ENCODE data around the gene APBB2. TPM values are rescaled to one million over a fixed set of nuclear protein-coding genes. Genes with fewer than 3 reads are reported as not detected.

The APBB2 gene
- total and polyA plus RNA-seq, 2 of the 4 experiments (the other 2 are of a cell fraction), result 47.9 to 75.5 TPM

GRCh38 chr4:40812856-40813255, 401.5 kb downstream of the APBB2 start:
- H3K18ac ChIP-seq (ENCODE audit: low read depth, low read length), result no peak overlapping the region
- H3K9me1 ChIP-seq (ENCODE audit: insufficient read depth, low read length), result 0 out of 2 replicates have a peak, but pooled peaks cover 3% of the 10 kb centered on the region
- no peak overlapping the region for H2BK20ac ChIP-seq (ENCODE audit: low read depth, low read length)
- no TSS peak for BruUV-seq (replicated peaks)
- H4K91ac ChIP-seq (ENCODE audit: insufficient read depth, low read depth, low read length), result no peak overlapping the region
- H3K56ac ChIP-seq (ENCODE audit: extremely low read depth, insufficient read depth, low read length), result no peak overlapping the region
- H3K27me3 ChIP-seq (ENCODE audit: control insufficient read depth, insufficient read depth, low read length), result no peaks in the 10 kb centered on the region
- H3K23ac ChIP-seq (ENCODE audit: low read depth, low read length), result no peak overlapping the region
- no peak overlapping the region for H3K27ac ChIP-seq (ENCODE audit: insufficient read depth, low read length)
- no peak overlapping the region for H2BK120ac ChIP-seq (ENCODE audit: low read depth, low read length)
- H3K9ac ChIP-seq (ENCODE audit: low read depth, low read length), result no peak overlapping the region
- no peak overlapping the region for H2AFZ ChIP-seq (replicated peaks; ENCODE audit: low read length, poor library complexity)
- no peak overlapping the region for H4K8ac ChIP-seq (ENCODE audit: low read depth in 2 of 2, low read length in 2 of 2)
- dilution Hi-C loops (cut with HindIII; ENCODE audit: low sequenced_read_pairs, unreplicated experiment) (no loop called here), intact Hi-C loops (cut with micrococcal nuclease) (no loop called here), in situ Hi-C loops (cut with MboI; ENCODE audit: low sequenced_read_pairs) (loop anchor here (25.0 kb wide), 1 partner anchor 101 kb away; no protein-coding TSS in a partner anchor)
- CTCF ChIA-PET, result interaction anchor here (1.2 to 1.5 kb wide), 2 partner anchors 27 to 28 kb away, joined by 3 read pairs; no protein-coding TSS in a partner anchor
- H2AK5ac ChIP-seq (ENCODE audit: low read depth, low read length), result no peak overlapping the region
- no peak overlapping the region for H3K4me2 ChIP-seq (ENCODE audit: low read depth, low read length)
- no peak for TF ChIP-seq RFX5 (IDR thresholded peaks at IDR 0.05; ENCODE audit: low read depth, low read length)
- no peak for TF ChIP-seq ELK1 (IDR thresholded peaks at IDR 0.05; ENCODE audit: borderline replicate concordance, low read depth, low read length)
- TF ChIP-seq FOS (IDR thresholded peaks at IDR 0.05; ENCODE audit: low read depth, low read length), result no peak
- TF ChIP-seq CHD1 (IDR thresholded peaks at IDR 0.05; ENCODE audit: low read depth, low read length), result no peak
- TF ChIP-seq MAFK (IDR thresholded peaks at IDR 0.05; ENCODE audit: low read depth, low read length), result no peak
- TF ChIP-seq MAZ (IDR thresholded peaks at IDR 0.05; ENCODE audit: borderline replicate concordance, low read depth, low read length), result no peak
- no peak for TF ChIP-seq RAD21 (IDR thresholded peaks at IDR 0.05; ENCODE audit: low read length)
- no peak for TF ChIP-seq POLR2A (IDR thresholded peaks at IDR 0.05; ENCODE audit: low read depth, low read length)
- TF ChIP-seq CTCF (conservative IDR thresholded peaks at IDR 0.05; ENCODE audit: low read depth, low read length), result no peak
- no peak for TF ChIP-seq SMC3 (IDR thresholded peaks at IDR 0.05; ENCODE audit: low read depth, low read length)
- no peak for TF ChIP-seq CEBPB (IDR thresholded peaks at IDR 0.05; ENCODE audit: low read depth, low read length)
- no peak for TF ChIP-seq BHLHE40 (IDR thresholded peaks at IDR 0.05; ENCODE audit: low read depth, low read length)
- no peak for TF ChIP-seq USF2 (IDR thresholded peaks at IDR 0.05; ENCODE audit: low read depth, low read length)
- no peak for TF ChIP-seq NFE2L2 (IDR thresholded peaks at IDR 0.05; ENCODE audit: low read depth, low read length)
- no peak for TF ChIP-seq MXI1 (IDR thresholded peaks at IDR 0.05; ENCODE audit: borderline replicate concordance, low read depth, low read length)
- DNase-seq (no peak), ATAC-seq (ENCODE audit: low read depth) (no peak)
- no peak overlapping the region for H2AK9ac ChIP-seq (replicated peaks; ENCODE audit: low read depth, low read length, poor library complexity)
- no peak overlapping the region for H3K4me3 ChIP-seq (ENCODE audit: insufficient read depth, low read depth, low read length)
- no peak overlapping the region for H2BK5ac ChIP-seq (ENCODE audit: low read depth, low read length, poor library complexity, severe bottlenecking)
- peaks cover 10% of the 10 kb centered on the region for H3K36me3 ChIP-seq (ENCODE audit: control insufficient read depth, insufficient read depth, low read length)
- H4K5ac ChIP-seq (ENCODE audit: low read depth, low read length), result no peak overlapping the region
- no peak overlapping the region for H3K14ac ChIP-seq (replicated peaks; ENCODE audit: low read depth, low read length)
- H3K4ac ChIP-seq (ENCODE audit: low read depth, low read length), result no peak overlapping the region
- H3K79me1 ChIP-seq (ENCODE audit: low read depth in 1 of 2, low read length in 2 of 2), result no peaks in the 10 kb centered on the region; a peak in 1 of 4 replicates
- no CpG with 5 or more reads among the region's 2 CpGs for WGBS, 2 experiments (ENCODE audit: extremely low coverage in 2 of 2, insufficient read length in 1 of 2)
- H3K4me1 ChIP-seq (ENCODE audit: control insufficient read depth, insufficient read depth, low read length), result no peaks in the 10 kb centered on the region; the same call in 1 of the 2 replicates
- no peak overlapping the region for H2BK15ac ChIP-seq (ENCODE audit: low read depth, low read length)
- H3K9me3 ChIP-seq (ENCODE audit: control insufficient read depth, insufficient read depth, low read length), result no peaks in the 10 kb centered on the region
- POLR2A ChIA-PET (ENCODE audit: unreplicated experiment), result no interaction called here
- no peaks in the 10 kb centered on the region for H4K20me1 ChIP-seq (ENCODE audit: insufficient read depth, low read length)

All from IMR-90 (cell line).